Esophagus squamous epithelium (tissue), 5 donors: ENCODE measurements around the gene DHRS2. TPM values are rescaled to one million over a fixed set of nuclear protein-coding genes. Genes with fewer than 3 reads are reported as not detected.

ENCODE experiments used
- DNase-seq: peaks from one replicate; lab custom pipeline; 2025; lab: John Stamatoyannopoulos, UW
- H3K27ac ChIP-seq, 4 donors: fragments of 200-600 bp; sonication (generic); one replicate each; pipeline ENCODE4 v1.5.1; 2016 to 2019; ENCODE audit warnings: mild to moderate bottlenecking in 1 of 4
- H3K27me3 ChIP-seq, 4 donors: fragments of 200-600 bp; sonication (generic); 1 replicate in 3 of 4; 2 replicates in 1 of 4; pipeline versions ENCODE4 v1.5.1 to v1.6.0; 2017 to 2021; ENCODE audit warnings: antibody characterized with exemption in 1 of 4
- H3K36me3 ChIP-seq, 3 donors: fragments of 200-600 bp; sonication (generic); one replicate each; pipeline ENCODE4 v1.5.1; 2016 to 2019
- H3K4me1 ChIP-seq, 3 donors: fragments of 200-600 bp; sonication (generic); one replicate each; pipeline ENCODE4 v1.5.1; 2017 to 2019
- H3K4me3 ChIP-seq, 4 donors: fragments of 200-600 bp; sonication (generic); 1 replicate in 3 of 4; 2 replicates in 1 of 4; pipeline ENCODE4 v1.5.1; 2016 to 2019; ENCODE audit warnings: mild to moderate bottlenecking in 2 of 4, moderate library complexity in 1 of 4
- H3K9me3 ChIP-seq, 3 donors: fragments of 200-600 bp; sonication (generic); one replicate each; pipeline ENCODE4 v1.5.1; 2016 to 2019
- POLR2A ChIP-seq, 4 donors: fragments of 450-650 bp; IDR thresholded peaks; one replicate each; pipeline ENCODE4 v1.6.1; 2017; ENCODE audit warnings: antibody characterized with exemption in 4 of 4, mild to moderate bottlenecking in 4 of 4, moderate library complexity in 3 of 4
- WGBS, 2 donors: methylation state at CpG; one replicate each; pipeline ENCODE4 v1.1.5; 2018; 5-methylcytosine and 5-hydroxymethylcytosine counted together
- intact Hi-C: fragments of 100-400 bp; cut with DNase I; formaldehyde crosslinking; loops from one replicate; pipeline ENCODE4 v1.15.0; 2022
- total RNA-seq, 4 donors: library from RNA; depleted of rRNA; stranded (reverse); fragments of >200 nt; gene quantifications; one replicate each; pipeline ENCODE4 v1.1.0, GENCODE V29; 2016
- TF ChIP-seq, protein P1 (sequence below), 6 experiments: fragments of 450-650 bp in 4 of 6; fragments of 200-600 bp in 2 of 6; sonication (generic) in 2 of 6; IDR thresholded peaks; one replicate each; pipeline ENCODE4 v1.5.1; 2016 to 2019; ENCODE audit warnings: antibody characterized with exemption in 6 of 6, mild to moderate bottlenecking in 4 of 6, moderate library complexity in 4 of 6
- donor health status: DM: yes; HTN: yes; CAD: no.

Gene DHRS2
- total RNA-seq, 4 donors from 2014 or later = 0.19 to 0.31 TPM; not detected in 2

- Histone ChIP-seq H3K4me3 (no peak overlapping the region), H3K9me3 (no peaks in the 10 kb centered on the region), H3K36me3 (no peaks in the 10 kb centered on the region), H3K27me3 (peaks cover 0 to 6% (median 0%) of the 10 kb centered on the region in 4 donors), H3K4me1 (no peaks in the 10 kb centered on the region), H3K27ac (no peak overlapping the region)
- TF ChIP-seq, protein P1, sequence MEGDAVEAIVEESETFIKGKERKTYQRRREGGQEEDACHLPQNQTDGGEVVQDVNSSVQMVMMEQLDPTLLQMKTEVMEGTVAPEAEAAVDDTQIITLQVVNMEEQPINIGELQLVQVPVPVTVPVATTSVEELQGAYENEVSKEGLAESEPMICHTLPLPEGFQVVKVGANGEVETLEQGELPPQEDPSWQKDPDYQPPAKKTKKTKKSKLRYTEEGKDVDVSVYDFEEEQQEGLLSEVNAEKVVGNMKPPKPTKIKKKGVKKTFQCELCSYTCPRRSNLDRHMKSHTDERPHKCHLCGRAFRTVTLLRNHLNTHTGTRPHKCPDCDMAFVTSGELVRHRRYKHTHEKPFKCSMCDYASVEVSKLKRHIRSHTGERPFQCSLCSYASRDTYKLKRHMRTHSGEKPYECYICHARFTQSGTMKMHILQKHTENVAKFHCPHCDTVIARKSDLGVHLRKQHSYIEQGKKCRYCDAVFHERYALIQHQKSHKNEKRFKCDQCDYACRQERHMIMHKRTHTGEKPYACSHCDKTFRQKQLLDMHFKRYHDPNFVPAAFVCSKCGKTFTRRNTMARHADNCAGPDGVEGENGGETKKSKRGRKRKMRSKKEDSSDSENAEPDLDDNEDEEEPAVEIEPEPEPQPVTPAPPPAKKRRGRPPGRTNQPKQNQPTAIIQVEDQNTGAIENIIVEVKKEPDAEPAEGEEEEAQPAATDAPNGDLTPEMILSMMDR (IDR thresholded peaks at IDR 0.05) = no peak
- TF ChIP-seq POLR2A (IDR thresholded peaks at IDR 0.05) = no peak
- intact Hi-C loops = no loop called here
- DNase-seq = no peak
- 58 to 92% methylated on average over 2 of the region's 2 CpGs for WGBS, 2 donors
Observed at GRCh38 chr14:23603103-23603502, 33.1 kb upstream of the DHRS2 start.

DNA sequence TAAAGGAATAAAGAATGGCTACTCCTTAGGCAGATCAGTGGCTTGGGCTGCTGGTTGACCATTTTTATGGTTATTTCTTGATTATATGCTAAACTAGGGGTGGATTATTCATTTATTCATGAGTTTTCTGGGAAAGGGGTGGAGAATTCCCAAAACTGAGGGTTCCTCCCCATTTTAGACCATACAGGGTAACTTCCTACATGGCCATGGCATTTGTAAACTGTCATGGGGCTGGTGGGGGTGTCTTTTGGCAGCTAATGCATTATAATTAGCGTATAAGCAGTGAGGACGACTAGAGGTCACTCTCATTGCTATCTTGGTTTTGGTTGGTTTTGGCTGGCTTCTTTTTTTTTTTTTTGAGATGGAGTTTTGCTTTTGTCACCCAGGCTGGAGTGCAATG is 32.0 kb upstream of the DHRS2 start:
- TF ChIP-seq, protein P1 (IDR thresholded peaks at IDR 0.05) = no peak
- no peak for TF ChIP-seq POLR2A (IDR thresholded peaks at IDR 0.05)
- no peak for DNase-seq
- H3K27ac ChIP-seq = no peak overlapping the region
- intact Hi-C loops = no loop called here
- H3K4me3 ChIP-seq = no peak overlapping the region
- no peaks in the 10 kb centered on the region for H3K4me1 ChIP-seq
- H3K36me3 ChIP-seq = no peaks in the 10 kb centered on the region
- H3K9me3 ChIP-seq = no peaks in the 10 kb centered on the region
- peaks cover 0 to 6% (median 0%) of the 10 kb centered on the region in 4 donors for H3K27me3 ChIP-seq
- WGBS, 2 donors = 88 to 92% methylated on average over 2 of the region's 2 CpGs

DNA sequence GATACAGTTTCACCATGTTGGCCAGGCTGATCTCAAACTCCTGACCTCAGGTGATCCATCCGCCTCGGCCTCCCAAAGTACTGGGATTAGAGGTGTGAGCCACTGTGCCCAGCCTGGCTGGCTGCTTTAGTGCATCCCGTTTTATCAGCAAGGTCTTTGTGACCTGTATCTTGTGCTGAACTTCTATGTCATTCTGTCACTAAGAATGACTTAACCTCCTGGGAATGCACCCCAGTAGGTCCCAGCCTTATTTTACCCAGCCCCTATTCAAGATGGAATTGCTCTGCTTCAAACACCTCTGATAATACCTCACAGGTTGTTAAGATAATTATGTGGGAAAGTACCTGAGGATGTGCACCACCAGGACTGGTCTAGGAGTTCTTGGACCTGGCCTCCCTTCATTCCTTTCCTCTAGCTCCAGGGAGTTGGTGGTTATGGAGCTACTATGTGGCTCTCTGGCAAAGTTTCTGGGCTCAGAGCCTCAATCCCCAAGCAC is 31.4 kb upstream of the DHRS2 start:
- WGBS, 2 donors = 75 to 100% methylated on average over 2 of the region's 3 CpGs
- H3K4me1 ChIP-seq = no peaks in the 10 kb centered on the region
- H3K9me3 ChIP-seq = no peaks in the 10 kb centered on the region
- TF ChIP-seq POLR2A (IDR thresholded peaks at IDR 0.05) = no peak
- TF ChIP-seq, protein P1 (IDR thresholded peaks at IDR 0.05) = no peak
- H3K36me3 ChIP-seq = no peaks in the 10 kb centered on the region
- H3K27ac ChIP-seq = no peak overlapping the region
- no peak overlapping the region for H3K4me3 ChIP-seq
- H3K27me3 ChIP-seq = peaks cover 0 to 6% (median 0%) of the 10 kb centered on the region in 4 donors
- DNase-seq = no peak
- intact Hi-C loops = no loop called here

DNA sequence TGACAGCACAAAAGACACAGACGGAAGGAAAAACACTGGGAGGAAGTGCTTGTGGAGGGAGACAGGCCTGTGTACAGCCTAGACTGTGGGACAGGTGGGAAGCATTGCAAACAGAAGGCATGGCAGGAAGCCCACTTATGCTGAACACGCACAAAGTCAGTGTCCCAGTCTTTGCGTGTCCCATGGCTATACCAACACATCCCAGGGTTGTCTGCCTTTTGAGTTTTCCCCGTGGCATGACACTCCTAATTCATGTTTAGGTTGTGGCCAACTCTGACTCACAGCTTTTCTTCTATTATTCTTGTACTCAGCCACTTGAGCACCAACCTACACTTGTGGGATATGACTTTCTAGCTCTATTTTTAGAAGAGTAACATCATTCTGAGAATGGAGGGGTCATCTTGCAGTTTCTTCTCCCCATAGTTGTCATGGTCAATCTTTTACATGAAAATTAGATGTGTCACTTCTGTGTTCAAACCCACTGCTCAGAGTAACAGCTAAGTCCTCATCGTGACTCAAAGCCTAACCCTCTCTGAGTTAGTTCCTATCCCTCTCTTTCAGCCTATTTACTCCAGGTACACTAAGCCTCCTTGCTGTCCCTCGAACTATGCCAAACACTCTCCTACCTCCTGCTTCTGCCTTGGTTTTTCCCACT is 30.1 kb upstream of the DHRS2 start:
- H3K27me3 ChIP-seq = peaks cover 0 to 10% (median 0%) of the 10 kb centered on the region in 4 donors
- H3K27ac ChIP-seq = no peak overlapping the region
- DNase-seq = no peak
- H3K36me3 ChIP-seq = no peaks in the 10 kb centered on the region
- TF ChIP-seq, protein P1 (IDR thresholded peaks at IDR 0.05) = no peak
- TF ChIP-seq POLR2A (IDR thresholded peaks at IDR 0.05) = no peak
- intact Hi-C loops = no loop called here
- no peak overlapping the region for H3K4me3 ChIP-seq
- WGBS, 2 donors = 47 to 50% methylated on average over 6 of the region's 6 CpGs
- H3K9me3 ChIP-seq = no peaks in the 10 kb centered on the region
- peaks cover 0 to 6% (median 0%) of the 10 kb centered on the region in 3 donors for H3K4me1 ChIP-seq

DNA sequence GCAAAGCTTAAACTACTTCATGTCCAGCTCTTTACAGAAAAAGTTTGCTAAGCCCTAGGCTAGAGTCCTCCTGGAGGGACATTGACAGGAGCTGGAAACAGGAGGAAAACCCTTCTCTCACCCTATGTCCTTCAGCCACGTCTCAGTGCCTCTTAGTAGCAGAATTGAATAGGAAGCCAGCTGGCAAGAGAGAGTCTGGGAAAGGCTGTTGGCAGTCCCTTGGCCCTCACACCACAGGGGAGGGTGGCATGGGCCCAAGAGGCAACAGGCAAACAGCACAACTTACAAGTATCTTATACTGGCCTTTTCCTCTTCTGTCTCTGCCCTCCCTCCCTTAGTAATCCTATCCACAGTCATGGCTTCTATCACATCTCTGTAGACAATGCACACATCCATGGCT is 27.7 kb upstream of the DHRS2 start:
- H3K36me3 ChIP-seq = no peaks in the 10 kb centered on the region
- no peak overlapping the region for H3K4me3 ChIP-seq
- 0 to 20% methylated on average over 1 of the region's 1 CpG for WGBS, 2 donors
- H3K4me1 ChIP-seq = peaks cover 0 to 16% (median 0%) of the 10 kb centered on the region in 3 donors
- no peak overlapping the region for H3K27ac ChIP-seq
- no peak for DNase-seq
- TF ChIP-seq POLR2A (IDR thresholded peaks at IDR 0.05) = no peak
- intact Hi-C loops = no loop called here
- peaks cover 0 to 15% (median 0%) of the 10 kb centered on the region in 4 donors for H3K27me3 ChIP-seq
- no peaks in the 10 kb centered on the region for H3K9me3 ChIP-seq
